GM18870 (cell line): Measurements from ENCODE around the gene RILP.
"Not testable (repeated sequence)": the region's sequence is repeated elsewhere in the genome, so short reads cannot be mapped to it uniquely, and the experiment has no call there.

Experiments
- ATAC-seq: cut with Tn5 transposase; IDR thresholded peaks from one replicate; pipeline ENCODE4 v1.9.1; 2021; ENCODE audit warnings: moderate library complexity; ENCODE audit not compliant: unreplicated experiment

RILP gene

GRCh38 chr17:1649844-1650501 lies at the start of gene RILP:
Gene RILP, minus strand, starts transcription at chr17:1649866. Its CDS starts 62 bp downstream, at chr17:1649804.
- no peak for ATAC-seq

GRCh38 chr17:1697681-1698080 lies 48.0 kb upstream of the RILP start:
- ATAC-seq = no peak

- ATAC-seq = no peak
These were observed 45.7 kb upstream of the RILP start for GRCh38 chr17:1695365-1695764.

- no peak for ATAC-seq
These were observed 43.7 kb upstream of the RILP start for GRCh38 chr17:1693339-1693738.

GRCh38 chr17:1690544-1691221 lies 41.0 kb upstream of the RILP start:
- no peak for ATAC-seq

GRCh38 chr17:1688405-1688804 lies 38.7 kb upstream of the RILP start:
- ATAC-seq = not testable (repeated sequence)

GRCh38 chr17:1686086-1686485 lies 36.4 kb upstream of the RILP start:
- ATAC-seq = no peak

- ATAC-seq = peak; percentile 92
These were observed 34.9 kb upstream of the RILP start, which contains the start of gene PRPF8 for GRCh38 chr17:1684378-1685189. Gene PRPF8, minus strand, starts transcription at chr17:1684867. Its CDS starts 296 bp downstream, at chr17:1684571.

GRCh38 chr17:1683459-1683858 lies 33.8 kb upstream of the RILP start:
- no peak for ATAC-seq

- ATAC-seq = no peak
These were observed 26.7 kb upstream of the RILP start for GRCh38 chr17:1676401-1676800.

- ATAC-seq = no peak
These were observed 23.5 kb upstream of the RILP start for GRCh38 chr17:1673041-1673785.

- ATAC-seq = not testable (repeated sequence)
These were observed 14.3 kb upstream of the RILP start for GRCh38 chr17:1663934-1664333.

- ATAC-seq = no peak
These were observed 11.4 kb upstream of the RILP start for GRCh38 chr17:1661045-1661444.

- ATAC-seq = no peak
These were observed 8.4 kb upstream of the RILP start for GRCh38 chr17:1658100-1658499.

GRCh38 chr17:1653735-1654134 lies 4.1 kb upstream of the RILP start:
- no peak for ATAC-seq

GRCh38 chr17:1652794-1653193 lies 3.1 kb upstream of the RILP start:
- not testable (repeated sequence) for ATAC-seq

GRCh38 chr17:1651559-1651844 lies 1.8 kb upstream of the RILP start:
- ATAC-seq = no peak

GRCh38 chr17:1650731-1651558 lies 1.3 kb upstream of the RILP start:
- no peak for ATAC-seq

GRCh38 chr17:1648963-1649843 lies 463 bp downstream of the RILP start:
- ATAC-seq = no peak
